IMR-90 (cell line): ENCODE results near the gene GLYAT. TPM values are rescaled to one million over a fixed set of nuclear protein-coding genes. Genes with fewer than 3 reads are reported as not detected.

Experiments
- ATAC-seq: fragments of 200-7000 bp; cut with Tn5 transposase; 2 replicates; pipeline ENCODE4 v1.9.1; 2020; ENCODE audit warnings: low read depth, mild to moderate bottlenecking, moderate library complexity
- BruUV-seq: library from RNA; stranded (reverse); fragments of 400-500 nt; replicated peaks from 2 replicates; lab custom pipeline; 2021; lab: Mats Ljungman, UMichigan
- CTCF ChIA-PET: fragments of 300-600 bp; formaldehyde crosslinking; extraction: SDS; loops from one replicate; lab custom pipeline; 2021; ENCODE audit warnings: antibody characterized with exemption; lab: Yijun Ruan, JAX
- POLR2A ChIA-PET: fragments of 300-600 bp; sonication (Branson Sonifier 250); formaldehyde crosslinking; loops from one replicate; lab custom pipeline; 2022; ENCODE audit warnings: antibody characterized with exemption; ENCODE audit not compliant: unreplicated experiment; lab: Charles Lee
- DNase-seq: peaks from one replicate; pipeline ENCODE4 v3.0.0; 2013
- H2AFZ ChIP-seq: replicated peaks from 2 replicates; pipeline ENCODE3; 2013; ENCODE audit warnings: low read length, mild to moderate bottlenecking; ENCODE audit not compliant: poor library complexity
- H2AK5ac ChIP-seq: 2 replicates; pipeline ENCODE4 v1.6.1; 2013; ENCODE audit warnings: low read depth, low read length, inconsistent platforms
- H2AK9ac ChIP-seq: replicated peaks from 2 replicates; pipeline ENCODE3; 2013; ENCODE audit warnings: mild to moderate bottlenecking, low read depth, low read length, moderate library complexity; ENCODE audit not compliant: poor library complexity
- H2BK120ac ChIP-seq: 2 replicates; pipeline ENCODE4 v1.6.1; 2013; ENCODE audit warnings: low read depth, low read length, inconsistent platforms
- H2BK15ac ChIP-seq: 3 replicates; pipeline ENCODE4 v1.6.1; 2013; ENCODE audit warnings: low read depth, low read length, inconsistent platforms
- H2BK20ac ChIP-seq: 2 replicates; pipeline ENCODE4 v1.6.1; 2013; ENCODE audit warnings: low read depth, mild to moderate bottlenecking, inconsistent platforms, low read length, moderate library complexity
- H2BK5ac ChIP-seq: 2 replicates; pipeline ENCODE4 v1.6.1; 2013; ENCODE audit warnings: mild to moderate bottlenecking, low read depth, low read length, inconsistent platforms; ENCODE audit not compliant: poor library complexity, severe bottlenecking
- H3K14ac ChIP-seq: replicated peaks from 2 replicates; pipeline ENCODE4 v1.6.1; 2013; ENCODE audit warnings: low read depth, low read length, inconsistent platforms
- H3K18ac ChIP-seq: 2 replicates; pipeline ENCODE4 v1.6.1; 2013; ENCODE audit warnings: low read depth, low read length, control low read depth
- H3K23ac ChIP-seq: 2 replicates; pipeline ENCODE4 v1.6.1; 2013; ENCODE audit warnings: low read depth, low read length, inconsistent platforms
- H3K27ac ChIP-seq: 2 replicates; pipeline ENCODE4 v1.5.1; 2013; ENCODE audit warnings: mild to moderate bottlenecking, control low read depth, low read length; ENCODE audit not compliant: insufficient read depth
- H3K27me3 ChIP-seq: 2 replicates; pipeline ENCODE4 v1.6.1; 2013; ENCODE audit warnings: low read length; ENCODE audit not compliant: control insufficient read depth, insufficient read depth
- H3K36me3 ChIP-seq: 2 replicates; pipeline ENCODE4 v1.6.1; 2013; ENCODE audit warnings: low read length, mixed read lengths; ENCODE audit not compliant: control insufficient read depth, insufficient read depth
- H3K4ac ChIP-seq: 2 replicates; pipeline ENCODE4 v1.6.1; 2013; ENCODE audit warnings: low read depth, low read length, inconsistent platforms
- H3K4me1 ChIP-seq: 2 replicates; pipeline ENCODE4 v1.6.1; 2013; ENCODE audit warnings: low read length, mixed read lengths; ENCODE audit not compliant: control insufficient read depth, insufficient read depth
- H3K4me2 ChIP-seq: 2 replicates; pipeline ENCODE4 v1.6.1; 2013; ENCODE audit warnings: low read depth, mild to moderate bottlenecking, control low read depth, low read length, moderate library complexity
- H3K4me3 ChIP-seq: 2 replicates; pipeline ENCODE4 v1.5.1; 2013; ENCODE audit warnings: low read depth, mild to moderate bottlenecking, control low read depth, low read length, moderate library complexity; ENCODE audit not compliant: insufficient read depth
- H3K56ac ChIP-seq: 2 replicates; pipeline ENCODE4 v1.6.1; 2013; ENCODE audit warnings: low read length, inconsistent platforms; ENCODE audit not compliant: insufficient read depth; ENCODE audit errors: extremely low read depth
- H3K79me1 ChIP-seq, 2 experiments: 2 replicates each; pipeline ENCODE4 v1.6.1; 2013; ENCODE audit warnings: low read length in 2 of 2, inconsistent platforms in 1 of 2, low read depth in 1 of 2
- H3K9ac ChIP-seq: 2 replicates; pipeline ENCODE4 v1.6.1; 2013; ENCODE audit warnings: low read depth, low read length, control low read depth
- H3K9me1 ChIP-seq: 2 replicates; pipeline ENCODE4 v1.6.1; 2013; ENCODE audit warnings: low read length, inconsistent platforms; ENCODE audit not compliant: insufficient read depth
- H3K9me3 ChIP-seq: 2 replicates; pipeline ENCODE4 v1.6.1; 2013; ENCODE audit warnings: low read length; ENCODE audit not compliant: control insufficient read depth, insufficient read depth
- H4K20me1 ChIP-seq: 2 replicates; pipeline ENCODE4 v1.6.1; 2013; ENCODE audit warnings: low read length, inconsistent platforms; ENCODE audit not compliant: insufficient read depth
- H4K5ac ChIP-seq: 2 replicates; pipeline ENCODE4 v1.6.1; 2013; ENCODE audit warnings: mild to moderate bottlenecking, low read depth, low read length, control low read depth
- H4K8ac ChIP-seq, 2 experiments: 2 replicates each; pipeline ENCODE4 v1.6.1; 2013; ENCODE audit warnings: low read depth in 2 of 2, low read length in 2 of 2, control low read depth in 1 of 2, inconsistent platforms in 1 of 2
- H4K91ac ChIP-seq: 2 replicates; pipeline ENCODE4 v1.6.1; 2013; ENCODE audit warnings: low read depth, low read length, inconsistent platforms; ENCODE audit not compliant: insufficient read depth
- BHLHE40 ChIP-seq: fragments of 150-350 bp; IDR thresholded peaks from 2 replicates; pipeline ENCODE4 v1.6.1; 2016; ENCODE audit warnings: mild to moderate bottlenecking, low read depth, low read length
- CEBPB ChIP-seq: IDR thresholded peaks from 2 replicates; pipeline ENCODE4 v1.6.1; 2012; ENCODE audit warnings: low read depth, low read length, improper control_type of control experiment
- CHD1 ChIP-seq: IDR thresholded peaks from 2 replicates; pipeline ENCODE4 v1.6.1; 2012; ENCODE audit warnings: low read depth, low read length, improper control_type of control experiment
- FOS ChIP-seq: fragments of 150-350 bp; IDR thresholded peaks from 2 replicates; pipeline ENCODE4 v1.6.1; 2016; ENCODE audit warnings: low read depth, low read length
- MAFK ChIP-seq: IDR thresholded peaks from 2 replicates; pipeline ENCODE4 v1.6.1; 2012; ENCODE audit warnings: low read depth, low read length, improper control_type of control experiment
- MAZ ChIP-seq: IDR thresholded peaks from 2 replicates; pipeline ENCODE4 v1.6.1; 2012; ENCODE audit warnings: low read depth, mild to moderate bottlenecking, low read length, improper control_type of control experiment, moderate library complexity, borderline replicate concordance
- NFE2L2 ChIP-seq: fragments of 150-350 bp; IDR thresholded peaks from 2 replicates; pipeline ENCODE4 v1.6.1; 2016; ENCODE audit warnings: low read depth, mild to moderate bottlenecking, low read length
- POLR2A ChIP-seq: IDR thresholded peaks from 2 replicates; pipeline ENCODE4 v1.6.1; 2012; ENCODE audit warnings: mild to moderate bottlenecking, low read depth, low read length
- RAD21 ChIP-seq: IDR thresholded peaks from 2 replicates; pipeline ENCODE4 v1.6.1; 2012; ENCODE audit warnings: low read length, improper control_type of control experiment
- RCOR1 ChIP-seq: IDR thresholded peaks from 2 replicates; pipeline ENCODE4 v1.6.1; 2012; ENCODE audit warnings: mild to moderate bottlenecking, low read length, improper control_type of control experiment; ENCODE audit not compliant: insufficient replicate concordance
- RFX5 ChIP-seq: IDR thresholded peaks from 2 replicates; pipeline ENCODE4 v1.8.0; 2012; ENCODE audit warnings: low read depth, mild to moderate bottlenecking, low read length, moderate library complexity
- SMC3 ChIP-seq: fragments of 150-350 bp; IDR thresholded peaks from 2 replicates; pipeline ENCODE4 v1.6.1; 2016; ENCODE audit warnings: low read depth, mild to moderate bottlenecking, antibody characterized with exemption, low read length, moderate library complexity
- WGBS, 2 experiments: methylation state at CpG; one replicate each; pipeline versions ENCODE4 v1.1.5 to v1.1.7; 2013; ENCODE audit warnings: missing lambda C conversion rate in 2 of 2; ENCODE audit not compliant: insufficient read length in 1 of 2; ENCODE audit errors: extremely low coverage in 2 of 2; 5-methylcytosine and 5-hydroxymethylcytosine counted together
- dilution Hi-C: fragments of 300-500 bp; cut with HindIII; formaldehyde crosslinking; loops from one replicate; pipeline ENCODE4 v1.14.3; 2018; ENCODE audit warnings: low sequenced_read_pairs; ENCODE audit not compliant: unreplicated experiment
- in situ Hi-C: fragments of 300-500 bp; cut with MboI; formaldehyde crosslinking; loops from 3 replicates; pipeline ENCODE4 v1.14.3; 2019; ENCODE audit warnings: low sequenced_read_pairs, inconsistent platforms, mixed read lengths
- intact Hi-C: fragments of 100-400 bp; cut with micrococcal nuclease; formaldehyde crosslinking; loops from 2 replicates; pipeline ENCODE4 v1.10.0; 2022
- polyA plus RNA-seq, 3 experiments: library from polyadenylated mRNA; depleted of rRNA; stranded (reverse); fragments of >200 nt; gene quantifications; 2 replicates each; pipeline ENCODE4 v1.2.3, GENCODE V29; 2012; ENCODE audit warnings: low replicate concordance in 1 of 3
- total RNA-seq: library from RNA; depleted of rRNA; stranded (reverse); fragments of >200 nt; gene quantifications from 2 replicates; pipeline ENCODE4 v1.2.3, GENCODE V29; 2012
- TF ChIP-seq, protein P1 (sequence below): fragments of 150-350 bp; IDR thresholded peaks from 2 replicates; pipeline ENCODE4 v1.6.1; 2016; ENCODE audit warnings: low read depth, mild to moderate bottlenecking, low read length, moderate library complexity, borderline replicate concordance
- TF ChIP-seq, protein P2 (sequence below): fragments of 150-350 bp; IDR thresholded peaks from 2 replicates; pipeline ENCODE4 v1.6.1; 2017; ENCODE audit warnings: mild to moderate bottlenecking, antibody characterized with exemption, low read length, low read depth
- TF ChIP-seq, protein P3 (sequence below): conservative IDR thresholded peaks from 2 replicates; pipeline ENCODE4 v1.5.1; 2012; ENCODE audit warnings: mild to moderate bottlenecking, low read depth, low read length, improper control_type of control experiment

GLYAT gene
- total and polyA plus RNA-seq, 2 of the 4 experiments (the other 2 are of a cell fraction), result not detected

DNA sequence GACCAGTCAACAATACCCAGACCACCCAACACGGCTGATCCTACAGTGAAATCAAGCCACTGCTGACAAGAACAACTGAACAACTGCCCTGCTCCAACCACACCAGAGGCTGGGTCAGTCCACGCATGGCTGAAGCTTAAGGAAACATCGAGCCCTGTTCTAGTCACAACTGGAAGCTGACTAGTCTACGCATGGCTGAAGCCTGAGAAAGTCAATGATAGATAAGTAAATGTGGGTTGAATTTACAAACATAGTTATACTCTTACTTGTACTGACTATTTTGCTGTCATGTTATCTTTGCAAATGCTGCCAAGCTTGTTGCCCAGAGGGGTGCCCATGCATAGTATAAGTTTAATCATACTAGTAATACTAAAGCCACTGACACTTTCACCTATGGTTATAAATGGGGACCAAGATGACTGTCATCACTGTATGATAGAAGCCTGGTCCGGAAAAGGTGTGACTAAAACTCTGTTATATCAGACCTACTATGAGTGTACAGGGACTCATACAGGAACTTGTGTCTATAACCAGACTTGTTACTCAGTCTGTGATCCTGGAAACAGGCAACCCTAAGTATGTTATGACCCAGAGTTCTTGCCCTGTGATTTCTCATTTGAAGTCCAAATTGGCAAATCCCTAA lies 43.4 kb upstream of the GLYAT start:
- DNase-seq (no peak), ATAC-seq (no peak)
- Histone ChIP-seq H3K4ac (no peak overlapping the region), H3K4me1 (no peaks in the 10 kb centered on the region), H3K56ac (no peak overlapping the region), H3K27ac (no peak overlapping the region), H3K79me1 (no peaks in the 10 kb centered on the region), H2AK9ac (no peak overlapping the region), H3K9me3 (no peaks in the 10 kb centered on the region), H4K5ac (no peak overlapping the region), H2AFZ (no peak overlapping the region), H4K20me1 (no peaks in the 10 kb centered on the region), H3K4me2 (no peak overlapping the region), H3K9me1 (no peaks in the 10 kb centered on the region), H3K9ac (no peak overlapping the region), H2BK5ac (no peak overlapping the region), H3K18ac (no peak overlapping the region), H2BK120ac (no peak overlapping the region), H2BK15ac (no peak overlapping the region), H3K23ac (no peak overlapping the region), H2BK20ac (no peak overlapping the region), H3K27me3 (no peaks in the 10 kb centered on the region; the same call in 1 of the 2 replicates), H3K14ac (no peak overlapping the region), H3K4me3 (no peak overlapping the region), H2AK5ac (no peak overlapping the region), H4K91ac (no peak overlapping the region), H3K36me3 (no peaks in the 10 kb centered on the region), H4K8ac (no peak overlapping the region)
- no TSS peak for BruUV-seq
- ChIA-PET POLR2A (no interaction called here), CTCF (no interaction called here)
- dilution Hi-C loops, result no loop called here
- WGBS, 2 experiments, result no CpG with 5 or more reads among the region's 5 CpGs
- in situ Hi-C loops, result no loop called here
- TF ChIP-seq FOS (no peak), RFX5 (no peak), MAFK (no peak), NFE2L2 (no peak), POLR2A (no peak), MAZ (no peak), RAD21 (no peak), CEBPB (no peak), RCOR1 (no peak), SMC3 (no peak), CHD1 (no peak), BHLHE40 (no peak)
- TF ChIP-seq, protein P1, sequence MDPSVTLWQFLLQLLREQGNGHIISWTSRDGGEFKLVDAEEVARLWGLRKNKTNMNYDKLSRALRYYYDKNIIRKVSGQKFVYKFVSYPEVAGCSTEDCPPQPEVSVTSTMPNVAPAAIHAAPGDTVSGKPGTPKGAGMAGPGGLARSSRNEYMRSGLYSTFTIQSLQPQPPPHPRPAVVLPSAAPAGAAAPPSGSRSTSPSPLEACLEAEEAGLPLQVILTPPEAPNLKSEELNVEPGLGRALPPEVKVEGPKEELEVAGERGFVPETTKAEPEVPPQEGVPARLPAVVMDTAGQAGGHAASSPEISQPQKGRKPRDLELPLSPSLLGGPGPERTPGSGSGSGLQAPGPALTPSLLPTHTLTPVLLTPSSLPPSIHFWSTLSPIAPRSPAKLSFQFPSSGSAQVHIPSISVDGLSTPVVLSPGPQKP, result no peak
- TF ChIP-seq, protein P2, sequence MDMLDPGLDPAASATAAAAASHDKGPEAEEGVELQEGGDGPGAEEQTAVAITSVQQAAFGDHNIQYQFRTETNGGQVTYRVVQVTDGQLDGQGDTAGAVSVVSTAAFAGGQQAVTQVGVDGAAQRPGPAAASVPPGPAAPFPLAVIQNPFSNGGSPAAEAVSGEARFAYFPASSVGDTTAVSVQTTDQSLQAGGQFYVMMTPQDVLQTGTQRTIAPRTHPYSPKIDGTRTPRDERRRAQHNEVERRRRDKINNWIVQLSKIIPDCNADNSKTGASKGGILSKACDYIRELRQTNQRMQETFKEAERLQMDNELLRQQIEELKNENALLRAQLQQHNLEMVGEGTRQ, result no peak
- TF ChIP-seq, protein P3, sequence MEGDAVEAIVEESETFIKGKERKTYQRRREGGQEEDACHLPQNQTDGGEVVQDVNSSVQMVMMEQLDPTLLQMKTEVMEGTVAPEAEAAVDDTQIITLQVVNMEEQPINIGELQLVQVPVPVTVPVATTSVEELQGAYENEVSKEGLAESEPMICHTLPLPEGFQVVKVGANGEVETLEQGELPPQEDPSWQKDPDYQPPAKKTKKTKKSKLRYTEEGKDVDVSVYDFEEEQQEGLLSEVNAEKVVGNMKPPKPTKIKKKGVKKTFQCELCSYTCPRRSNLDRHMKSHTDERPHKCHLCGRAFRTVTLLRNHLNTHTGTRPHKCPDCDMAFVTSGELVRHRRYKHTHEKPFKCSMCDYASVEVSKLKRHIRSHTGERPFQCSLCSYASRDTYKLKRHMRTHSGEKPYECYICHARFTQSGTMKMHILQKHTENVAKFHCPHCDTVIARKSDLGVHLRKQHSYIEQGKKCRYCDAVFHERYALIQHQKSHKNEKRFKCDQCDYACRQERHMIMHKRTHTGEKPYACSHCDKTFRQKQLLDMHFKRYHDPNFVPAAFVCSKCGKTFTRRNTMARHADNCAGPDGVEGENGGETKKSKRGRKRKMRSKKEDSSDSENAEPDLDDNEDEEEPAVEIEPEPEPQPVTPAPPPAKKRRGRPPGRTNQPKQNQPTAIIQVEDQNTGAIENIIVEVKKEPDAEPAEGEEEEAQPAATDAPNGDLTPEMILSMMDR, result no peak
- intact Hi-C loops, result no loop called here
